Measurements from ENCODE around the gene THYN1. TPM values are rescaled to one million over a fixed set of nuclear protein-coding genes. Genes with fewer than 3 reads are reported as not detected.
"Not testable (repeated sequence)": the region's sequence is repeated elsewhere in the genome, so short reads cannot be mapped to it uniquely, and the experiment has no call there.

The THYN1 gene
- 10 to 100 TPM; 70.4 to 89.0 TPM for total RNA-seq

DNA sequence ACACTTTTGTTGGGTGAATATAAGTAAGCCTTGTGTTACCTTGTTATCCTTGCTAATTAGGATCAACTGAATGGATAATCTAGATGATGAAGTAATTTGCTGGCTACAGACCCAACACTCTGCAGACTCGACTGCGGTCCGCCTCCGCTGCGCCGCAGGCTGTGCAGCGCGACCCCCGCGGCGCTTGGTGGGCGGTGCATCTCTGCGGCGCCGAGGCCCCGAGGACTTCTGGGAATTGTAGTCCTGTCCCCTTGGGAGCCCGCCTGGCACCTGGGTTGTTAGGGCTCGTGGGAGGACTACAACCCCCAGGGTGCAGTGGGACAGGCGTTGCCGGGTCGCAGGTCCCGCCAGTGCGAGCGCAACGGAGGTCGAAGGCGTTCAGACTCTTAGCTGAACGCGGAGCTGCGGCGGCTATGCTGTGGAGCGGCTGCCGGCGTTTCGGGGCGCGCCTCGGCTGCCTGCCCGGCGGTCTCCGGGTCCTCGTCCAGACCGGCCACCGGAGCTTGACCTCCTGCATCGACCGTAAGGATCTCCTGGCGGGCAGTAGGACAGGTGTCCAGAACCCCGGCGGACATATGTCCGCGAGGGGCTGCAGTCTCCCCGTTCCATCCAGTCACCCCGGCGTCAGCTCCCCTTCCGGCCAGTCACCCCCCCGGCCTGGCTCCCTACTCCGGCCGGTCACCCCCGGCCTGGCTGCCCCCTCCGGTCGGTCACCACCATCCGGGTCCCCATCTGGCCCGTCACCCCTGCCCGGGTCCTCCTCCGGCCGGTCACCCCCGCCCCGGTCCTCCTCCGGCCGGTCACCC lies at the start of gene THYN1, which contains the start of gene ACAD8:
TSS of gene THYN1 (minus strand) at position 165 of the 806 bp plus-strand sequence. CDS start 470 bp downstream, outside the sequence.
TSS of gene ACAD8 (plus strand) at position 381 of the 806 bp plus-strand sequence. CDS start at position 414, 33 bp downstream.
- Mint-ChIP-seq H3K4me1 (ENCODE audit: low read depth) (peaks cover 54% of the 10 kb centered on the region), H3K27ac (peak within 1 kb of the TSS; percentile 76)
- peak; percentile 95 to 98 for ATAC-seq (replicated peaks in 1 of 2)

DNA sequence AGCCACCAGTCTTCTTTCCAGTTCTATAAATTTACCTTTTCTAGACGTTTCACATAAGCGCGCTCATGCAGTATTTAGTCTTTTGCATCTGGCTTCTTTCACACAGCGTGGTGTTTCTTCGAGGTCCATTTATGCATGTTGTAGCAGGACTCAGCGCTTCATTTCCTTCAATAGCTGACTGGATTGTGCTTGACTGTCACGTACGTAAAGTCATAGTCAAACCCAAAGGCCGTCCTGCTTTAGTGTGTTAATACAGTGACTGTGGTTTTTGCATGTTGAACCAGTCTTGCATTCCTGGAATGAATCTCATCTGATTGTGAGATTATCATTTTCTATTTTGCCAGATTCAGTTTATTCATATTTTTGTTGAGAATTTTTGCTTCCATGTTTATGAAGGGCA lies 41.5 kb upstream of the THYN1 start:
- ATAC-seq (replicated peaks in 1 of 2), result peak; percentile 44 to 92
- Mint-ChIP-seq H3K4me3 (peak overlapping the region in 1 of 2 donors; percentile 19), H3K4me1 (ENCODE audit: low read depth) (no peaks in the 10 kb centered on the region), H3K27me3 (ENCODE audit: low read depth) (no peaks in the 10 kb centered on the region), H3K36me3 (ENCODE audit: insufficient read depth in 2 of 2) (peaks cover 0 to 4% of the 10 kb centered on the region in 2 donors), H3K27ac (no peak overlapping the region), H3K9me3 (no peaks in the 10 kb centered on the region)
- no peak for DNase-seq

More for the DNA sequence above, at the start of gene THYN1, which contains the start of gene ACAD8:
- peak; percentile 95 to 98 for DNase-seq
- peak within 1 kb of the TSS; percentile 96 to 97 for H3K4me3 Mint-ChIP-seq
- no peaks in the 10 kb centered on the region for H3K9me3 Mint-ChIP-seq
- no peaks in the 10 kb centered on the region for H3K27me3 Mint-ChIP-seq (ENCODE audit: low read depth)
- H3K36me3 Mint-ChIP-seq (ENCODE audit: insufficient read depth in 2 of 2), result peaks cover 6 to 11% of the 10 kb centered on the region in 2 donors

DNA sequence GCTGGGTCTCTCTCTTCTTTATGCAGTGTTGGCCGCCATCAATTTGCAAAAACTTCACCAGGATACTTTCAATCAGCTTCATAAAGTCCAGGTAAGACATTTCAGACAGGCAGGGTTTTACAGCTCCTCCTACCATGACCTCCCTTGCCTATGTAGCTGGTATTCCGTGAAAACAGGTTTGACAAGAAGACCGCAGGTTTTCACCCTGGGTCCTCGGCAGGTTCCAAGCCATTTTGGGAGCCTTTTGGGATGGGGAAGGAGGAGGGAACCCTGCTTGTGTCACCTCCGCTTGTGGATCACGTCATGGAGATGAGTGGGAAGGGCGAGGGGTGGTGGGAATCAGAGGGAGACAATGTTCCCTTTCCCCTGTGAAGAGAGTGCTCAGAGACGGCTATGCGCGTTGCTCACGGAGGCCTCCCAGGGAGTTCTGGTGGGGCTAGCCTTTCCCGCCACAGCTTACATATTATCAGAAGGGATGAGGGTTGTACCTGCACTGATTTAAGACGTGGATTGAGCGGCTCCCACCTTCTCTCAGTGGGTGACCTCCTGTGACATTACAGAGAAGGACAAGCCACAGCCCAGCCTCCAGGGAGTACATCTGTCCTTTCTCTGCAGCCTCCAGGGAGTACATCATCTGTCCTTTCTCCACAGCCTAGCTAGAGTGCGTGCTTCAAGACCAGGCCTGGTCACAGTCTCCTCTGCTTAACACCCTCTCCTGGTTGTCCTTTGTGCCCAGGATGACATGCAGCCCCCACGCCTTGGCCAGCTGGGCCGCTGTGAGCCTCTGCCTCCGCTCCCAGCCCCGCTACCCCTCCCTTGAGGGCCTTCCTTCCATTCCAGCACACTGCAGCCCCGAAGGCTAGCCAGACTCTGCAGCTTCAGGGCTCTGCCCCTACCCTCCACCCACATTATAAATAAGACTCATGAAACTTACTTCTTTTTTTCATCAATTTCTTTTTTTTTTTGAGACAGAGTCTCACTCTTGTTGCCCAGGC lies 40.3 kb upstream of the THYN1 start:
- H3K36me3 Mint-ChIP-seq (ENCODE audit: insufficient read depth in 2 of 2), result peaks cover 0 to 1% of the 10 kb centered on the region in 2 donors
- no peak overlapping the region for H3K27ac Mint-ChIP-seq
- no peaks in the 10 kb centered on the region for H3K9me3 Mint-ChIP-seq
- no peak overlapping the region for H3K4me3 Mint-ChIP-seq
- H3K27me3 Mint-ChIP-seq (ENCODE audit: low read depth), result no peaks in the 10 kb centered on the region
- DNase-seq (no peak), ATAC-seq (replicated peaks in 1 of 2) (no peak)
- H3K4me1 Mint-ChIP-seq (ENCODE audit: low read depth), result no peaks in the 10 kb centered on the region

DNA sequence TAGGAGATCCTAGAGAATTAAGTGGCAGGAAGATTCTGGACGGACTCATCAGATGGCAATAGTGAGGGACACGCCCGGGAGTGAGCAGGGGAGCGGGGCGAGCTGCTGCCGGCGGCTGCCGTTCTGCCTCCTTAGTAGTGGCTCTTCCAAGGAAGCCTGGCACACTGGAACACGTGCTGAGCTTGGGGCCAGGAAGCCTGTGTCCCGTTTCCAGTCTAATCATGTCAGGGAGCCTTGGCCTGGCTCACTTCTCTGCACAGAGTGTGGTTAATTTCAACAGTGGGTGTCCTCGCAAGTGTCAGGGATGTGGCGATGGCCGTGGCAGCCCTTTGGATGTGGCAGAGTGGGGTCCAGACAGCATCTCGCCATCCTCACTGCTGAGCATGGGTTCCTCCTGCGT lies 39.5 kb upstream of the THYN1 start:
- Mint-ChIP-seq H3K4me1 (ENCODE audit: low read depth) (no peaks in the 10 kb centered on the region), H3K9me3 (no peaks in the 10 kb centered on the region), H3K27me3 (ENCODE audit: low read depth) (no peaks in the 10 kb centered on the region), H3K27ac (no peak overlapping the region), H3K36me3 (ENCODE audit: insufficient read depth in 2 of 2) (peaks cover 0 to 1% of the 10 kb centered on the region in 2 donors), H3K4me3 (no peak overlapping the region)
- no peak for DNase-seq
- no peak for ATAC-seq (replicated peaks in 1 of 2)

DNA sequence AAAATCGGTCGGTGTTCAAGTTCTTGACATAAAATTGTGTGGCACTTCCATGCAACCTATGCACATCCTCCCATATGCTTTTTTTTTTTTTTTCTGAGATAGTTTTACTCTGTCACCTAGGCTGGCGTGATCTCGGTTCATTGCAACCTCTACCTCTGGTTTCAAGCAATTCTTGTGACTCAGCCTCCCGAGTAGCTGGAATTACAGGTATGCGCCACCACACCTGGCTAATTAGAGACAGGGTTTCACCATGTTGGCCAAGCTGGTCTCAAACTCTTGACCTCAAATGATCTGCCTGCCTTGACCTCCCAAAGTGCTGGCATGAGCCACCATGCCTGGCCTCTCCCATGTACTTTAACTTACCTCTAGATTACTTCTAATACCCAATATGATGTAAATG lies 38.0 kb upstream of the THYN1 start:
- peaks cover 0 to 1% of the 10 kb centered on the region in 2 donors for H3K36me3 Mint-ChIP-seq (ENCODE audit: insufficient read depth in 2 of 2)
- ATAC-seq (replicated peaks in 1 of 2) (no peak), DNase-seq (no peak)
- H3K27ac Mint-ChIP-seq, result no peak overlapping the region
- no peaks in the 10 kb centered on the region for H3K27me3 Mint-ChIP-seq (ENCODE audit: low read depth)
- no peaks in the 10 kb centered on the region for H3K9me3 Mint-ChIP-seq
- H3K4me1 Mint-ChIP-seq (ENCODE audit: low read depth), result no peaks in the 10 kb centered on the region
- no peak overlapping the region for H3K4me3 Mint-ChIP-seq

DNA sequence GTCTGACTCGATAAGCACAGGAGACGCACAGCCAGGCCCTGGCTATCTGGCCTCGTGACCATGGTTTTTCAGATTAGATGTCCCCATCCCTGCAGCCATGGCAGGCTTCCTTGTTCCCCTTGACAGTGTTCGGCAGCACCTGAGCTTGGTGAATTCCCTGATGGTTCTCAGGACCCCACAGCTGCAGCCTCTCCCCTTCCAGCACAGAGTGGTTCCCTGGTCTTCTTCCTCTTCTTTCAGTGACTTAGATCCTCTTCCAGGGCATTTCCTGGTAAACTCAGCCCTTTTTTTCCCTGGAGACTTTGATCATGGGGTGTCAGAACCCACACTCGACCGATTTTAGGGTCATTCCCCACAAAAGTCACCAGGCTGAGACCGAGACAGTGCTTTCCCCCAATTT lies 37.5 kb upstream of the THYN1 start:
- H3K27me3 Mint-ChIP-seq (ENCODE audit: low read depth), result no peaks in the 10 kb centered on the region
- no peak overlapping the region for H3K4me3 Mint-ChIP-seq
- no peak for ATAC-seq (replicated peaks in 1 of 2)
- DNase-seq, result no peak
- H3K9me3 Mint-ChIP-seq, result no peaks in the 10 kb centered on the region
- no peak overlapping the region for H3K27ac Mint-ChIP-seq
- no peaks in the 10 kb centered on the region for H3K4me1 Mint-ChIP-seq (ENCODE audit: low read depth)
- H3K36me3 Mint-ChIP-seq (ENCODE audit: insufficient read depth in 2 of 2), result peaks cover 0 to 1% of the 10 kb centered on the region in 2 donors

DNA sequence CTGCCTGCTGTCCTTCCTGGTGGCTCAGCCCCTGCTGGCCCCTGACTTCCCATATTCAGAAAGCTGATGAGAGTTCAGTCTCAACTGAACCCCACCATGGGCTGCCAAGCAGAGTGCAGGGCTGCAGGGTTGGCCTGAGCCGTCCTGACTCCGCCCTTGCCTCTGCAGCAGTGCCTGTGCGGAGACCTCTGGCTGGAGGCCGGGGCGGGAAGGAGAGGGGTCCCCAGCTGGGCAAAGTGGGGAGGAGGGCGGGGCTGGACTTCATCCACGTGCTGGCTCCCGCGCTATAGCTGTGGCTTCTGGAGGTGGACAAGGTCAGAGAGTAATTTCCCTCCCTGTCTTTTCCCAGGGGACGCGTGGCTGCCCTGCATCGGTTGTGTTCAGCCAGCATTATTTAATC lies 36.6 kb upstream of the THYN1 start:
- no peaks in the 10 kb centered on the region for H3K9me3 Mint-ChIP-seq
- H3K4me1 Mint-ChIP-seq (ENCODE audit: low read depth), result no peaks in the 10 kb centered on the region
- no peaks in the 10 kb centered on the region for H3K27me3 Mint-ChIP-seq (ENCODE audit: low read depth)
- DNase-seq (no peak), ATAC-seq (replicated peaks in 1 of 2) (no peak)
- no peak overlapping the region for H3K27ac Mint-ChIP-seq
- H3K36me3 Mint-ChIP-seq (ENCODE audit: insufficient read depth in 2 of 2), result peaks cover 0 to 1% of the 10 kb centered on the region in 2 donors
- no peak overlapping the region for H3K4me3 Mint-ChIP-seq

DNA sequence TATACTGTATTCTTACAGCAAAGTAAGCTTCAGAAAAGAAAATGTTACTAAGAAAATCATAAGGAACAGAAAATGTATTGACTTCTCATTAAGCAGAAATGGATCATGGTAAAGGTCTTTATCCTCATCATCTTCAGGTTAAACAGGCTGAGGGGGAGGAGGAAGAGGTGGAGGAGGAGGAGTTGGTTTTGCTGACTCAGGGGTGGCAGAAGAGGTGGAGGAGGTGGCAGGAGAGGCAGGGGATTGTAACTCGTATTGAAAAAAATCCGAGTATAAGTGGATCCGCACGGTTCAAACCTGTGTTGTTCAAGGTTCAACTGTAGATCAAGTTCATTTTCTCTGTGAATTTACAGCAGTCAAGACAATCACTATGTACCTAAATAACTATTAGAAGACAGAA lies 36.0 kb upstream of the THYN1 start:
- H3K27ac Mint-ChIP-seq, result no peak overlapping the region
- H3K4me1 Mint-ChIP-seq (ENCODE audit: low read depth), result no peaks in the 10 kb centered on the region
- DNase-seq (no peak), ATAC-seq (replicated peaks in 1 of 2) (no peak)
- no peak overlapping the region for H3K4me3 Mint-ChIP-seq
- H3K27me3 Mint-ChIP-seq (ENCODE audit: low read depth), result no peaks in the 10 kb centered on the region
- no peaks in the 10 kb centered on the region for H3K9me3 Mint-ChIP-seq
- no peaks in the 10 kb centered on the region for H3K36me3 Mint-ChIP-seq (ENCODE audit: insufficient read depth in 2 of 2)

DNA sequence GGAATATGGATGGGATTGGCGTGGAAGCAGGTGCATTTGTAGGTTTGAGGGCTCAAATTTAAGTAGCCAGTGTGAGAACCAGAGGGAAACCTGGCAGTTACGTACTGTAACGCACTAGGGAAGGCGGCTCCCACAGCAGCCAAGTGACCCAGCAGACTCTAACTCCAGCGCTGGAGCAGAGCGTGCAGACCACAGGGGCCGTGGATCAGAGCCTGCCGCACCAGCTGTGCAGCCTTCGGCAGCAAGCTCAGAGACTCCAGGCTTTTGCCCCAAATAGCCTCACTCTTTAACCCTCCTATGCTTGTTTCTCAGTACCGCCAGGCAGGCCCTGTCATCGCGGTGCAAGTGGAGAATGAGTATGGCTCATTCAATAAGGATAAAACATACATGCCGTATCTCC lies 35.3 kb upstream of the THYN1 start:
- Mint-ChIP-seq H3K36me3 (ENCODE audit: insufficient read depth in 2 of 2) (no peaks in the 10 kb centered on the region), H3K9me3 (no peaks in the 10 kb centered on the region), H3K4me3 (no peak overlapping the region), H3K27me3 (ENCODE audit: low read depth) (no peaks in the 10 kb centered on the region), H3K27ac (no peak overlapping the region), H3K4me1 (ENCODE audit: low read depth) (no peaks in the 10 kb centered on the region)
- no peak for DNase-seq
- no peak for ATAC-seq (replicated peaks in 1 of 2)

DNA sequence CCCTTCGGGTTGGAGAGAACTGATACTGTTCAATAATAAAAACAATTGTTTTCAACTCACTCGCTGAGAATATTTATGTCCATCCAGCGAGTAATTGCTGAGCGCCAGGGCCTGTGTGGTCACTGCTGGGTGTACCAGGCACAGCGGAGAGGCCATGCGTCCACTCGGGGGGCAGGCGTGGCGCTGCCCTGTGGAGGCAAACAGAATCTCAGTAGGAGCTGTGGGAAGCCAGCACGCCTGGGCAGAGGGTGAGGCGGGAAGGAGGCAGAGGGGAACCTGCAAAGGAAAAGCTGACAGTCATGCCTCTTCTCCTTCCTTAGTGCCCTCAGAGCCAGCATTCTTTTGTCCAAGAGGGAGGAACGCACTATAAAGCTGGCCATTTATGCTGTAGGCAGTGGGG lies 34.4 kb upstream of the THYN1 start:
- no peaks in the 10 kb centered on the region for H3K9me3 Mint-ChIP-seq

DNA sequence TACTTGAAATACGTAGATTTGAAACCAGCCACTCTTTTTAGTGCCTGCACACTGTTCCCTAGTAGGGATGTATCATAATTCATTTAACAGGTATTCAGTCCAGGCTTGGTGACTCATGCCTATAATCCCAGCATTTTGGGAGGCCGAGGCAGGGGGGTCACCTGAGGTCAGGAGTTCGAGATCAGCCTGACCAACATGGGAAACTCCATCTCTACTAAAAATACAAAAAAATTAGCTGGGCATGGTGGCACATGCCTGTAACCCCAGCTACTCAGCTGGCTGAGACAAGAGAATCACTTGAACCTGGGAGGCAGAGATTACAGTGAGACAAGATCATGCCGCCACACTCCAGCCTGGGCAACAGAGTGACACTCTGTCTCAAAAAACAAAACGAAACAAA lies 31.2 kb upstream of the THYN1 start:
- not testable (repeated sequence) for ATAC-seq (replicated peaks in 1 of 2); H3K4me3 Mint-ChIP-seq; H3K9me3 Mint-ChIP-seq; H3K27me3 Mint-ChIP-seq (ENCODE audit: low read depth); H3K27ac Mint-ChIP-seq; H3K4me1 Mint-ChIP-seq (ENCODE audit: low read depth); H3K36me3 Mint-ChIP-seq (ENCODE audit: insufficient read depth in 2 of 2); DNase-seq

More for the DNA sequence above, 34.4 kb upstream of the THYN1 start:
- DNase-seq (no peak), ATAC-seq (replicated peaks in 1 of 2) (no peak)
- Mint-ChIP-seq H3K27me3 (ENCODE audit: low read depth) (no peaks in the 10 kb centered on the region), H3K36me3 (ENCODE audit: insufficient read depth in 2 of 2) (no peaks in the 10 kb centered on the region), H3K4me1 (ENCODE audit: low read depth) (no peaks in the 10 kb centered on the region), H3K4me3 (no peak overlapping the region), H3K27ac (no peak overlapping the region)

DNA sequence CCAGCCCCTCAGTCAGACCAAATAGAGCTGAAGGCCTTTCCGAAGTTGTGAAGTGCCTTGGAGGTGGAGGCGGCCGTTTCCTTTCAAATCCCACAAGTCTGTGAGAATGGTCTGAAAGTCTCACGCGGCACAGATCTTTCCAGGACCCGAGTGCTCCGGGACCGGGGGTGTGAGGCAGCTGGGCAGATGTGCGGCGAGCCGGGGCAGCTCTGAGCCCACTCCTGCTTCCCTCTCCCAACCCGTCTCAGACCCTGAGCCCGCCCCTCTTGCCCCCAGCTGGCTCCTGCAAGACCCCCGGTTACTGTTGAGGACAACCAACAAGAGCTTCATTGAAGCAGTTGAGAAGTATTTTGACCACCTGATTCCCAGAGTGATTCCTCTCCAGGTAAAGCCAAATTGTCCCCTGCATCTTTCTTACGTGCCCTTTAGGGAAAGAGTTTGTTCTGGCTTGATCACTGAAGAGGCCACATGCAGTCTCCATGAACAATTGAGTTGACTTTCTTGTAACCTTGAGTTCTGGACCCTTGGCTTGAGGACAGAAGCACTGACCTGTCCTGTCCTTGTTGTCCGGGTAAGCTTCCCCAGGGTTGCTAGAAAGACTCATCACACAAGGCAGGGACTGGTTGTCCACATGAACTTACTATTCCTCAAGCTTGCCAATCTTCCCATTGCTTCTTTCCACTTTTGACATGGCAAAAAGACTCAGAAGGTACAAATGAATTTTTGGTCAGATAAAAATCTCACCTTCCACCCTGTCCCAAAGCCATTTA lies 30.5 kb upstream of the THYN1 start:
- no peak for DNase-seq
- H3K4me3 Mint-ChIP-seq, result no peak overlapping the region
- H3K27me3 Mint-ChIP-seq (ENCODE audit: low read depth), result no peaks in the 10 kb centered on the region
- no peak for ATAC-seq (replicated peaks in 1 of 2)
- no peaks in the 10 kb centered on the region for H3K36me3 Mint-ChIP-seq (ENCODE audit: insufficient read depth in 2 of 2)
- H3K9me3 Mint-ChIP-seq, result no peaks in the 10 kb centered on the region
- no peak overlapping the region for H3K27ac Mint-ChIP-seq
- H3K4me1 Mint-ChIP-seq (ENCODE audit: low read depth), result no peaks in the 10 kb centered on the region
